A673 (cell line): ENCODE results near the gene TOP2B. TPM values are rescaled to one million over a fixed set of nuclear protein-coding genes. Genes with fewer than 3 reads are reported as not detected.

Experiments used
- BruUV-seq: library from RNA; stranded (reverse); fragments of 400-500 nt; replicated peaks from 2 replicates; lab custom pipeline; 2021; lab: Mats Ljungman, UMichigan
- CTCF ChIA-PET: fragments of 300-600 bp; sonication (Branson Sonifier 250); formaldehyde crosslinking; loops from one replicate; lab custom pipeline; 2022; ENCODE audit warnings: antibody characterized with exemption; lab: Charles Lee
- POLR2A ChIA-PET: fragments of 300-600 bp; sonication (Branson Sonifier 250); formaldehyde crosslinking; loops from one replicate; lab custom pipeline; 2022; ENCODE audit warnings: antibody characterized with exemption; ENCODE audit not compliant: low non-redundant PET; lab: Charles Lee
- DNase-seq: peaks from one replicate; pipeline ENCODE4 v3.0.0-alpha.2; 2015; ENCODE audit warnings: low spot score
- H3K27ac ChIP-seq: fragments of 200-600 bp; sonication (generic); 2 replicates; pipeline ENCODE4 v1.5.1; 2016; ENCODE audit warnings: mixed run types, low read depth, mild to moderate bottlenecking, mixed read lengths, antibody characterized with exemption, low read length; ENCODE audit not compliant: poor library complexity, severe bottlenecking
- H3K27me3 ChIP-seq: fragments of 200-600 bp; sonication (generic); replicated peaks from 2 replicates; pipeline ENCODE4 v1.6.1; 2017; ENCODE audit warnings: mixed run types, low read depth, mild to moderate bottlenecking, mixed read lengths, antibody characterized with exemption, low read length; ENCODE audit not compliant: insufficient read depth, poor library complexity
- H3K36me3 ChIP-seq: fragments of 200-600 bp; sonication (generic); 2 replicates; pipeline ENCODE4 v1.6.1; 2016; ENCODE audit warnings: mixed run types, mild to moderate bottlenecking, mixed read lengths, antibody characterized with exemption, low read length; ENCODE audit not compliant: insufficient read depth, poor library complexity, severe bottlenecking
- H3K4me1 ChIP-seq: fragments of 200-600 bp; sonication (generic); 2 replicates; pipeline ENCODE4 v1.6.1; 2017; ENCODE audit warnings: mixed run types, mild to moderate bottlenecking, mixed read lengths, antibody characterized with exemption, low read length; ENCODE audit not compliant: insufficient read depth, poor library complexity, severe bottlenecking
- H3K4me3 ChIP-seq: fragments of 200-600 bp; sonication (generic); 2 replicates; pipeline ENCODE4 v1.5.1; 2016; ENCODE audit warnings: low read depth, mixed run types, mild to moderate bottlenecking, mixed read lengths, low read length; ENCODE audit not compliant: poor library complexity, severe bottlenecking
- H3K9me3 ChIP-seq: fragments of 200-600 bp; sonication (generic); 2 replicates; pipeline ENCODE4 v1.6.1; 2016; ENCODE audit warnings: mixed run types, low read depth, mild to moderate bottlenecking, mixed read lengths, antibody characterized with exemption, low read length; ENCODE audit not compliant: poor library complexity, severe bottlenecking
- EZH2 ChIP-seq: fragments of 200-600 bp; sonication (generic); IDR thresholded peaks from 2 replicates; pipeline ENCODE4 v1.6.1; 2017; ENCODE audit warnings: borderline replicate concordance, low read depth, mild to moderate bottlenecking, mixed read lengths, antibody characterized with exemption, low read length; ENCODE audit not compliant: poor library complexity, severe bottlenecking
- intact Hi-C: fragments of 100-400 bp; cut with micrococcal nuclease; formaldehyde crosslinking; loops from one replicate; pipeline ENCODE4 v1.10.0; 2022; ENCODE audit not compliant: unreplicated experiment
- total RNA-seq: library from RNA; stranded (reverse); gene quantifications from 2 replicates; pipeline ENCODE4 v1.2.3, GENCODE V29; 2021
- TF ChIP-seq, protein P1 (sequence below): fragments of 300-800, 200-600 bp; sonication (generic); conservative IDR thresholded peaks from 2 replicates; pipeline ENCODE4 v1.5.1; 2017; ENCODE audit warnings: low read depth, mild to moderate bottlenecking, antibody characterized with exemption, low read length, moderate library complexity, mixed read lengths

TOP2B gene
- total RNA-seq, 1 experiment from 2014 or later = 154 TPM

DNA sequence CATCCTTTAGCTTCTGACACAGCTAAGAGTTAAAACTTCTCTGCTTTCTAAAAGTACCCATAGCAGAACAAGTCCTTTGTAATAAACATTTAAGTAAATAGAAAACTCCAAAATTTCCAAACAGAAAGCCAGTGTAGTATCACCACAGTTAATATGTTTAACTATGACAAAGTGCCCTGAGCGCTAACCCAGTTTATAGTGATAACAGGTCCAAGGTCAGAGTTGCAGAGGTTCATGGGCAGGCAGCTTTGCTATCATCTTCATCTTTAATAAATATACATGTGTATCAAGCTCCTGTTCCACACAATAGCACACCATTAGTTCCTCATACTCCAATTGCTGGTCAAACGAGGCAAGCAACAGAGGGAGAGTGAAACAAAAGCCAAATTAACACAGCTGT, 12.4 kb upstream of the TOP2B start:
- DNase-seq = no peak
- Histone ChIP-seq H3K4me3 (no peak overlapping the region), H3K27me3 (no peaks in the 10 kb centered on the region), H3K36me3 (no peaks in the 10 kb centered on the region), H3K4me1 (no peaks in the 10 kb centered on the region), H3K9me3 (no peaks in the 10 kb centered on the region), H3K27ac (no peak overlapping the region)
- BruUV-seq = no TSS peak
- CTCF ChIA-PET = no interaction called here
- POLR2A ChIA-PET = no interaction called here
- no peak for TF ChIP-seq EZH2
- TF ChIP-seq, protein P1, sequence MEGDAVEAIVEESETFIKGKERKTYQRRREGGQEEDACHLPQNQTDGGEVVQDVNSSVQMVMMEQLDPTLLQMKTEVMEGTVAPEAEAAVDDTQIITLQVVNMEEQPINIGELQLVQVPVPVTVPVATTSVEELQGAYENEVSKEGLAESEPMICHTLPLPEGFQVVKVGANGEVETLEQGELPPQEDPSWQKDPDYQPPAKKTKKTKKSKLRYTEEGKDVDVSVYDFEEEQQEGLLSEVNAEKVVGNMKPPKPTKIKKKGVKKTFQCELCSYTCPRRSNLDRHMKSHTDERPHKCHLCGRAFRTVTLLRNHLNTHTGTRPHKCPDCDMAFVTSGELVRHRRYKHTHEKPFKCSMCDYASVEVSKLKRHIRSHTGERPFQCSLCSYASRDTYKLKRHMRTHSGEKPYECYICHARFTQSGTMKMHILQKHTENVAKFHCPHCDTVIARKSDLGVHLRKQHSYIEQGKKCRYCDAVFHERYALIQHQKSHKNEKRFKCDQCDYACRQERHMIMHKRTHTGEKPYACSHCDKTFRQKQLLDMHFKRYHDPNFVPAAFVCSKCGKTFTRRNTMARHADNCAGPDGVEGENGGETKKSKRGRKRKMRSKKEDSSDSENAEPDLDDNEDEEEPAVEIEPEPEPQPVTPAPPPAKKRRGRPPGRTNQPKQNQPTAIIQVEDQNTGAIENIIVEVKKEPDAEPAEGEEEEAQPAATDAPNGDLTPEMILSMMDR = no peak
- intact Hi-C loops = no loop called here

DNA sequence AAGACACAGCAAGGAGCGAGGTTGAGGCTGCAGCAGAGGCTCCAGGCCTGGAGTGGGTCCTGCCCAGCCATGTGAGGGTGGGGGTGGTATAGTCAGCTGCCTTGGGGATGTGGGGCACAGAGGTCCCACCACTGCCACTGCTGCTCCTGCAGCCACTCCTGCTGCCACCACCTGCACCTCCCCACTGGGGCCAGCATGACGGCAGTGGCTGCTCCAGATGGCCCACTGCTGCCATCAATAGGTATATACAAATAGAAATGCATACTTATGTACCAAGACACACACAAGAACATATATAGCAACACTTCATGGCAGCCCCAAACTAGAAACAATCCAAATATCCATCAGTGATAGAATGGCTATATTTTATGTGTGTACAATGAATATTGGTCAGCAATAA, 10.0 kb upstream of the TOP2B start:
- Histone ChIP-seq H3K27me3 (no peaks in the 10 kb centered on the region), H3K27ac (no peak overlapping the region), H3K4me3 (no peak overlapping the region), H3K9me3 (no peaks in the 10 kb centered on the region), H3K4me1 (no peaks in the 10 kb centered on the region), H3K36me3 (no peaks in the 10 kb centered on the region)
- ChIA-PET CTCF (no interaction called here), POLR2A (no interaction called here)
- no peak for TF ChIP-seq EZH2
- TF ChIP-seq, protein P1 = no peak
- DNase-seq = no peak
- intact Hi-C loops = no loop called here
- BruUV-seq = no TSS peak

DNA sequence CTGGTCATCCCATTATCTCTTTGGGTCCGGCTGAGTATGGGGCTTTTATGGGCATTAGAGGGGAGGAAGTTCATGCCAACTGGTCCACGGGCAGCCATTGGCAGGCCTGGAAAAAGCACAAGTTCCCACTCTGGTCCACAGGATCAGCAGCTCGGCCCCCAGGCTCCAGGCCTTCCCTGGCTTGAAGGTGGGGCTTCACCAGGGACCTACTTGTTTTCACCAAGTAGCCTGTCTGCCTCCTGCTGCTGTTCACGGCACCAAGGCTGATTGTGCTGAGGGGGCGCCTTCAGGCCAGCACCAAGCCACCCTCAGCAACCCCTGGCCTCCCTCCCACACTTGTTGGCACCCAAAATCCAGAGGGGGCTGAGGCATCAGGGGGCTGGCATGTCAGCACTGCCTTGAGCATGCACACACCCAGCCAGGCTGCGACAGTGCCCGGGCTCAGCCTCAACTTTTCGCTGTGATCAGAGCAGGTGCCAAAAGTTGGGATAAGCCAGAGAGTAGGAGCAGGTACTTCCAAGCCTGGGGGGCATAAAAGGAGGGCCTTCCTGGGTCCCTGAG, 9.1 kb upstream of the TOP2B start:
- no peak for TF ChIP-seq EZH2
- TF ChIP-seq, protein P1 = no peak
- no TSS peak for BruUV-seq
- no peak overlapping the region for H3K4me3 ChIP-seq
- intact Hi-C loops = no loop called here
- no peaks in the 10 kb centered on the region for H3K9me3 ChIP-seq
- ChIA-PET POLR2A (interaction anchor here (0.6 kb wide), 1 partner anchor 1311 kb away, joined by 3 read pairs; no protein-coding TSS in a partner anchor), CTCF (no interaction called here)
- no peak overlapping the region for H3K27ac ChIP-seq
- no peak for DNase-seq
- H3K36me3 ChIP-seq = no peaks in the 10 kb centered on the region
- no peaks in the 10 kb centered on the region for H3K4me1 ChIP-seq
- H3K27me3 ChIP-seq = no peaks in the 10 kb centered on the region
